ENCODE results near the gene OPCML. TPM values are rescaled to one million over a fixed set of nuclear protein-coding genes. Genes with fewer than 3 reads are reported as not detected.

The OPCML gene
- total RNA-seq, 1 experiment from 2014 or later = 0.13 TPM

GRCh38 chr11:133384731-133385130 is 147.6 kb downstream of the OPCML start:
- Histone ChIP-seq H3K4me3 (ENCODE audit: low read depth, low read length, poor library complexity, severe bottlenecking) (no peak overlapping the region), H3K36me3 (ENCODE audit: insufficient read depth, low read length, poor library complexity, severe bottlenecking) (no peaks in the 10 kb centered on the region), H3K27me3 (replicated peaks; ENCODE audit: insufficient read depth, low read depth, low read length, poor library complexity) (no peaks in the 10 kb centered on the region), H3K27ac (ENCODE audit: low read depth, low read length, poor library complexity, severe bottlenecking) (no peak overlapping the region), H3K4me1 (ENCODE audit: insufficient read depth, low read length, poor library complexity, severe bottlenecking) (no peaks in the 10 kb centered on the region), H3K9me3 (ENCODE audit: low read depth, low read length, poor library complexity, severe bottlenecking) (peaks cover 43% of the 10 kb centered on the region)
- CTCF ChIA-PET = no interaction called here
- TF ChIP-seq CTCF (conservative IDR thresholded peaks at IDR 0.05; ENCODE audit: low read depth, low read length) = no peak
- no peak for TF ChIP-seq EZH2 (IDR thresholded peaks at IDR 0.05; ENCODE audit: borderline replicate concordance, low read depth, low read length, poor library complexity, severe bottlenecking)
- POLR2A ChIA-PET (ENCODE audit: low non-redundant PET) = no interaction called here
- BruUV-seq (replicated peaks) = no TSS peak
- no peak for DNase-seq (ENCODE audit: low spot score)
- intact Hi-C loops (cut with micrococcal nuclease; ENCODE audit: unreplicated experiment) = no loop called here

- ChIA-PET POLR2A (ENCODE audit: low non-redundant PET) (no interaction called here), CTCF (no interaction called here)
- DNase-seq (ENCODE audit: low spot score) = no peak
- TF ChIP-seq CTCF (conservative IDR thresholded peaks at IDR 0.05; ENCODE audit: low read depth, low read length) (no peak), EZH2 (IDR thresholded peaks at IDR 0.05; ENCODE audit: borderline replicate concordance, low read depth, low read length, poor library complexity, severe bottlenecking) (no peak)
- no TSS peak for BruUV-seq (replicated peaks)
- intact Hi-C loops (cut with micrococcal nuclease; ENCODE audit: unreplicated experiment) = no loop called here
- H3K27me3 ChIP-seq (replicated peaks; ENCODE audit: insufficient read depth, low read depth, low read length, poor library complexity) = no peaks in the 10 kb centered on the region
- no peaks in the 10 kb centered on the region for H3K4me1 ChIP-seq (ENCODE audit: insufficient read depth, low read length, poor library complexity, severe bottlenecking)
- H3K36me3 ChIP-seq (ENCODE audit: insufficient read depth, low read length, poor library complexity, severe bottlenecking) = no peaks in the 10 kb centered on the region
- no peak overlapping the region for H3K27ac ChIP-seq (ENCODE audit: low read depth, low read length, poor library complexity, severe bottlenecking)
- peaks cover 45% of the 10 kb centered on the region for H3K9me3 ChIP-seq (ENCODE audit: low read depth, low read length, poor library complexity, severe bottlenecking)
- no peak overlapping the region for H3K4me3 ChIP-seq (ENCODE audit: low read depth, low read length, poor library complexity, severe bottlenecking)
Observed at GRCh38 chr11:133383689-133384088, 148.6 kb downstream of the OPCML start.

- DNase-seq (ENCODE audit: low spot score) = no peak
- Histone ChIP-seq H3K9me3 (ENCODE audit: low read depth, low read length, poor library complexity, severe bottlenecking) (peaks cover 42% of the 10 kb centered on the region), H3K27me3 (replicated peaks; ENCODE audit: insufficient read depth, low read depth, low read length, poor library complexity) (no peaks in the 10 kb centered on the region), H3K36me3 (ENCODE audit: insufficient read depth, low read length, poor library complexity, severe bottlenecking) (no peaks in the 10 kb centered on the region), H3K27ac (ENCODE audit: low read depth, low read length, poor library complexity, severe bottlenecking) (no peak overlapping the region), H3K4me3 (ENCODE audit: low read depth, low read length, poor library complexity, severe bottlenecking) (no peak overlapping the region), H3K4me1 (ENCODE audit: insufficient read depth, low read length, poor library complexity, severe bottlenecking) (no peaks in the 10 kb centered on the region)
- ChIA-PET CTCF (no interaction called here), POLR2A (ENCODE audit: low non-redundant PET) (no interaction called here)
- no TSS peak for BruUV-seq (replicated peaks)
- intact Hi-C loops (cut with micrococcal nuclease; ENCODE audit: unreplicated experiment) = no loop called here
- no peak for TF ChIP-seq EZH2 (IDR thresholded peaks at IDR 0.05; ENCODE audit: borderline replicate concordance, low read depth, low read length, poor library complexity, severe bottlenecking)
- TF ChIP-seq CTCF (conservative IDR thresholded peaks at IDR 0.05; ENCODE audit: low read depth, low read length) = no peak
Observed at GRCh38 chr11:133383201-133383600, 149.1 kb downstream of the OPCML start.

All from A673 (cell line).